ENCODE measurements around the gene FIGNL1.
A peak's percentile ranks its signal among the peaks of the same experiment; 100 is the strongest.

FIGNL1 gene

GRCh38 chr7:50399635-50400034 lies 50.5 kb downstream of the FIGNL1 start:
- no peak for FAIRE-seq
- DNase-seq (ENCODE audit: insufficient read length, low spot score): no peak

GRCh38 chr7:50399206-50399605 lies 50.9 kb downstream of the FIGNL1 start:
- FAIRE-seq: no peak
- DNase-seq (ENCODE audit: insufficient read length, low spot score): no peak

- FAIRE-seq (peak; percentile 42), DNase-seq (ENCODE audit: insufficient read length, low spot score) (no peak)
These were observed 52.2 kb downstream of the FIGNL1 start for GRCh38 chr7:50397971-50398324.

- DNase-seq (ENCODE audit: insufficient read length, low spot score) (peak; percentile 37), FAIRE-seq (peak; percentile 89)
These were observed 52.7 kb downstream of the FIGNL1 start for GRCh38 chr7:50397320-50397970.

GRCh38 chr7:50396856-50397255 lies 53.3 kb downstream of the FIGNL1 start:
- FAIRE-seq: no peak
- DNase-seq (ENCODE audit: insufficient read length, low spot score): no peak

- DNase-seq (ENCODE audit: insufficient read length, low spot score) (no peak), FAIRE-seq (no peak)
These were observed 55.8 kb downstream of the FIGNL1 start for GRCh38 chr7:50394315-50394714.
